Right kidney (tissue), 9 donors: ENCODE measurements around the gene CROCC2.

Experiments used
- DNase-seq: peaks from one replicate; pipeline ENCODE4 v3.0.0-alpha.2; 2016
- long read RNA-seq, 8 donors: transcript quantifications; one replicate each; lab custom pipeline, GENCODE V29; 2026

Gene CROCC2
- long read RNA-seq, donor 1, result 0 reads
- long read RNA-seq, donor 2, result 0 reads
- long read RNA-seq, donor 3, result 0 reads
- long read RNA-seq, donor 4, result 0 reads
- long read RNA-seq, donor 5, result 0 reads
- long read RNA-seq, donor 6, result 0 reads
- long read RNA-seq, donor 7, result 0 reads
- long read RNA-seq, donor 8, result 0 reads

GRCh38 chr2:240906141-240906910 lies at the start of gene CROCC2:
Gene CROCC2, plus strand, starts transcription at chr2:240906336. Its CDS starts 178 bp downstream, at chr2:240906514.
- DNase-seq, result no peak

- no peak for DNase-seq
Observed at GRCh38 chr2:240857039-240858008, 48.8 kb upstream of the CROCC2 start.

GRCh38 chr2:240858321-240858720 lies 47.8 kb upstream of the CROCC2 start:
- no peak for DNase-seq

DNA sequence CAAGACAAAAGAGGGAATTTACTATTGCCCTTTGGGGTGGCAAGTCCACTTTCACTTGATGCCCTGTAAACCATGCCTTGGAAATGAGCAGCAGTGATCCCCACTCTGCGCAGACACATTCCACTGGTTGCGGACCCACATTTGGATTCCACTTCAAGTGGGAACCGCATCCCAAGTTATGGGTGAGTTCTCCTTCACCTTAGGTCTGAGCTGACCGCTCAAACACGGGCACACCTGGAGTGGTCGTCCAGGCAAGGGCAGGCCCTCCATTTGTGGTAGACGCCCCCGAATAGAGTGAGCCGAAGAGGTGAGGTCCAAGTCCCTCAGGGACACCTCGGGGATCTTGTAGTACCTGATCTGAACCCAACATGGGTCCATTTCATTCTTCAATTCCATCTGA lies 47.3 kb upstream of the CROCC2 start:
- DNase-seq, result no peak

DNA sequence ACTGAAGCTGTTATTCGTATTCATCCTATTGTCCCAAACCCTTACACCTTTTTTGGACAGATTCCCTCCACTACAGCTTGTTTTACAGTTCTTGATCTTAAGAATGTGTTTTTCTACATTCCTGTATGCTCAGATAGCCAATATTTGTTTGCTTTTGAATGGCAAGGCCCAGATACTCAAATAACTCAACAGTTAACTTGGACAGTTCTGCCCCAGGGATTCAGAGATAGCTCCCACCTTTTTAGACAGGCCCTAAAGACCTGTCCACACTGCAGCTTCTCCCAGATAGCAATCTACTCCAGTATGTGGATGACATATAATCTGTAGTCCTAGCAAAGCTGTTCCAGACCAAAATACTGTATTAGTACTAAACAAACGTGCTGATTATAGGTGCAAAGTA lies 44.6 kb upstream of the CROCC2 start:
- no peak for DNase-seq

- DNase-seq, result no peak
Observed at GRCh38 chr2:240864475-240864874, 41.7 kb upstream of the CROCC2 start.

DNA sequence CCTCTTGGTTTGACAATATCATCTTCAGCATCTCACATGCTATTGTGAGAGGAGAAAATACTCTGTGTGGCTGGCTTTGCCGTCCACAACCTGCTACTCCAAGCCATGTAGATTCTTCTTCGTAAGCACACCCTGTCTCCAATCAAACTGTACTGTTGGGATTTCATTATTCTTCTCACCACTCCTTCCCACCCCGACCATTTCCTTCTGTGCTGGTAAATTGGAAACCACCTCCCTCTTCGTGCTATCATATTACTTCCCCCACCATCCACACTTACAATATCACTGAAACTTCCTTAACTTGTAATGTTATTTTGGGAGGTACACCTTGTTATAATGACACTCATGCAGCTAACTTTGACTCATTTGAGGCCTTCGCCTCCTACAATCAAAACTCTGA lies 40.7 kb upstream of the CROCC2 start:
- no peak for DNase-seq

GRCh38 chr2:240868286-240869108 lies 37.6 kb upstream of the CROCC2 start, which contains the start of gene AGXT:
Gene AGXT, plus strand, starts transcription at chr2:240868824. Its CDS starts 42 bp downstream, at chr2:240868866.
- DNase-seq, result no peak

GRCh38 chr2:240869109-240869955 lies 36.8 kb upstream of the CROCC2 start:
- no peak for DNase-seq

DNA sequence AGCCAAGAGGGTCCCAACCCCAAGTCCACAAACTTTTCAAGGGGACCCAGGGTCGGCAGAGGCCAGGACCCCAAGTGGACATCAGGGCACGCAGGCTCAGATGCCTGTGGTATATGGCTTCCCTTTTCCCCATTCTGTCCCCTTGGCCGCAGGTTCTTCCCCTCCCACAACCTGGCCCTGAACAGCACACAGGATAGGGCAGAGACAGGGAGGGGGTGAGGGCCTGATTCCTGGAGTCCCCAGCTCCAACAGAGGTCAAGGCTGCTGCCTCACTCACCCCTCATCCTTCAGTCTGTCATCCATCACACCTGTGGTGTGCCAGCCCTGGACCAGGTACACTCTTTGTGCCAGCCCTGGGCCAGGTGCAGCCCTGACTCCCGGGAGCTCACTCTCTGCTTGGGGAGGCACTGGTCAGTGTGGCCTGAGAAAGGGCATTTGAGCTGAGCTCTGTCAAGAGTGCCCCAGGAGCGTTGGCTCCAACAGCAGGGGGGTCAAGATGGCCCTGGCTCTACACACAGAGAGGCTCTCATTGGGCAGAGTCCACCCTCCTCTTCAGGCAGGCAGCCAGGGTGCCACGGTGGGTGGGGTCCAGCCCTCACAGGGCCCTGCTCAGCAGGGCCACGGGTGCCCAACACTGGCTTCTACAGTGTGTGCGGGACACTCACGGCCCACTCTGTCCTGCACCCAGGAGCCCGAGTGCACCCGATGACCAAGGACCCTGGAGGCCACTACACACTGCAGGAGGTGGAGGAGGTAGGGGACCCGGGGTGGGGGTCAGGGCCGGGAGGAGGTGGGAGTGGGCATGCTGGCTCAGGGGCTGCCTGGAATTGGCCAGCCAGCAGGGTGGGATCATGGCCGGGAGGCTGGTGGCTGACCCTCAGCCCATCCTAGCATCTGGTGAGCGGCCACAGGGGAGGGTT lies 35.9 kb upstream of the CROCC2 start:
- DNase-seq, result no peak

- no peak for DNase-seq
Observed at GRCh38 chr2:240871071-240871958, 34.8 kb upstream of the CROCC2 start.

GRCh38 chr2:240872317-240873097 lies 33.6 kb upstream of the CROCC2 start:
- DNase-seq, result no peak

GRCh38 chr2:240873098-240873788 lies 32.9 kb upstream of the CROCC2 start:
- DNase-seq, result no peak

DNA sequence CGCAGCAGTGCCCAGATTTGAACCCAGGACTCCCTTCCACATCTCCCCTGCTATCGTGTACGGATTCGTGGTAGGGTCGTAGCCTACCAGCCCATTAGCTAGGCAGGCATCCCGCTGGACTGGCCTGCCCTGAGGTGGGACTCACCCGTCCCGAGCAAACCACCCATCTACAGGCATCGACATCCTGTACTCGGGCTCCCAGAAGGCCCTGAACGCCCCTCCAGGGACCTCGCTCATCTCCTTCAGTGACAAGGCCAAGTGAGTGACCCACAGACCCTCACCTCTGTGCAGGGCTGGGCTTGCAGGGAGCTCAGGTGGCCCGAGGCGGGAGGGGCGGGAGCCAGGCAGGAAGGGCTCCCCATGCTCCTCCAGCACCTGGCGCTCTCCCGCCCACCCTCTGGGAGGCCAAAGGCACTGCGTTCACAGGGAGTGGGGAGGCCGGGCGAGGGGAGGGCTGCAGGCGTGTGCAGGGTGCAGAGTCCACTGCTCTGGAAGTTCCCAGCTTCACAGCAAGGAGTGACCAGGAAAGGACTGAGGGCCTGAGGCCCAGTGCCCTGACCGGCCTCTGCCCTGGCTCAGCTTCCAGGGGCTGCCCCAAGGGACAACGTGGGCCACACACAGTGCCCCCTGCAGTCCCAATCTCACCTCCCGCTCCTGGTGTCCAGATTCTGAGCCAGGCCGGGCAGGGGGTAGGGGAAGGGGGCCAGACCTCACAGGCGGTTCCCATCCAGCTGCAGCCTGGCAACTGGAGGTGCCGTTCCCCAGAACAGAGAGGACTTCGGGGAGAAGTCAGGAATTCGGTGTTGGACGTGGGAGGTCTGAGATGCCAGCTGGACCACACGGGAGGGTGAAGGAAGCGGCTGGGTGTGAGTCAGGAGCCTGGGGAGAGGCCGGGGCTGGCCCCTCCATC lies 32.1 kb upstream of the CROCC2 start:
- no peak for DNase-seq

DNA sequence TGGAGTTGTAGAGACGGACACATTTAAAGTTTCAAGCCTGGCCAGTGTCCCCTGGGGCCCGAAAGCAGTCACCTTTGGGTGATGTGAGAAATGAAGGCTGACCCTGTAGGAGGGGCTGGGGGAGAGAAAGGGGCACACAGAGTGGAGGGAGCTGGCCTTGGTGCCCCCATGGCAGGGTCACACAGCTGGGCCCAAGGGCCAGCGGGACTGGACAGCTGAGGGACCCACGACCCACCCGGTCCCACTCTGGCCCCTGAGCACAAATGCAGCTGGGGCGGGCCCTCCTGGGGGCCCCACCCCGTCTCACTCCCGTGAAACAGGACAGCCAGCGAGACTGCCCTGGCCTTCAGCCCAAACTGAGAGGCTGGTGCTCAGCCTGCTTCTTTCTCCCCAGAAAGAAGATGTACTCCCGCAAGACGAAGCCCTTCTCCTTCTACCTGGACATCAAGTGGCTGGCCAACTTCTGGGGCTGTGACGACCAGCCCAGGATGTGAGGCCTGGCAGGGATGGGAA lies 31.4 kb upstream of the CROCC2 start:
- no peak for DNase-seq
